GM18873 (cell line): ENCODE data around the gene ZC3H11A.
"Not testable (repeated sequence)": the region's sequence is repeated elsewhere in the genome, so short reads cannot be mapped to it uniquely, and the experiment has no call there.

Source experiments
- ATAC-seq: cut with Tn5 transposase; IDR thresholded peaks from one replicate; pipeline ENCODE4 v1.9.1; 2021; ENCODE audit warnings: mild to moderate bottlenecking, moderate library complexity, moderate number of reproducible peaks; ENCODE audit not compliant: unreplicated experiment, low FRiP score

The ZC3H11A gene

DNA sequence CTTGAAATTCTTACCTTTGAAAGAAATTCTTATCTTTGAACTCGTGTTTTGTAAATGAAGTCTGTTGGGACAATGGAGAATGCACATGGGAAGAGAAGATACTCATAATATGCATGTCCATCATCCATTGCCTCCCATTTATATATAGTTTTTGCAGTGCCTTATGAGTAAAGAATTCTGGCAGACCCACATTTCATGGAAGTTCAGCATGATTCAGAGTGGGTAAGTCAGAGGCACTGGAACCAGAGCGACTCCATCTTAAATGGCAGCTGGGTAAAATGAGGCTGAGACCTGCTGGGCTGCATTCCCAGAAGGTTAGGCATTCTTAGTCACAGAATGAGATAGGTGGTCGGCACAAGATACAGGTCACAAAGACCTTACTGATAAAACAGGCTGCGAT is 16.6 kb upstream of the ZC3H11A start:
- ATAC-seq, result no peak

DNA sequence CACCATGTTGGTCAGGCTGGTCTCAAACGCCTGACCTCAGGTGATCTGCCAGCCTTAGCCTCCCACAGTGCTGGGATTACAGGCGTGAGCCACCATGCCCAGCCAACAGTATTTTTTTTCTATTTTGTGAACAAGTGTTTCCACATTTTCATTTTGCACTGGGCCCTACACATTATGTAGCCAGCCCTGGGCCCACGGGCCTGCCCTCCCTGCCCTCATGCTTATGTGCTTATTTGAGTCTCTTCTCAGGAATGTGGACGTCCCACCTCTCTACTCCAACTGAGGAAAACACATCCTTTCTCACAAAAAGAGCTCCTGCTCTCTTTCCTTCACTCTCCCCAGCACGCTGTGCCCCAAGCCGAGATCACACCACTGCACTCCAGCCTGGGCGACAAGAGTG is 13.5 kb upstream of the ZC3H11A start:
- ATAC-seq, result no peak

DNA sequence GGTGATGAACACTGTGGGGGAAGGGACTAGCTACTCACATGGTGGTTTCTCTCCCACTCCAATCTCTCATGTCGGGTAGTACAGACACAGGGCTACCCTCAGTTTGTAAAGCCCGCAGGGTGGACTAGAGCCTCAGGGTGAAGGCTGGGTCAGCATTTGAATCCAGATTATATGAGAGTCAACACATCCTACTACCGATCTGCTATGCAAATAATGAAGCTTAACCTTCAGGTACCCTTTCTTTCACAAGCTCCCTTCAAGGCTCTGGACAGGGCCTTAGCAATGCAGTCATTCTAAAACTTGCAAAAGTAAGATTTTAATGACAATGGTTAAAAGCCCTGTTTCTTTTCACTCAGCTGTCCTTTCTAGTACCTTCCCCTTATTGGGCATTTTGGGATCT is 5.5 kb upstream of the ZC3H11A start:
- ATAC-seq, result no peak

DNA sequence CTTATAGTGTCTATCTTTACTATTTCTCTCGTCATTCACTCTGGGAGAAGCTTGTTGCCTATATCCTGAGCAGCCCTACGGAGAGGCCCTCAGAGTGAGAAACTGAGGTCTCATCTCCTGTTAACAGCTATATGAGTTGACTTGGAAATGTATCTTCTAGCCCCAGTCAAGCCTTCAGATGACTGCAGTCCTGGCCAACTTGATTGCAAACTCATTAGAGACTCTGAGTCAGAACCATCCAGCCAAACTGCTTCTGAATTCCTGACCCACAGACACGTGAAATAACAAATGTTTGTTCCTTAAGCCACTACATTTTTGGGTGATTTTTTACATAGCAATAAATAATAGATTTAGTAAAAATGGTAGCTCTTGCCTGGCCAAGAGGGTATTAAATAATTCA is 3.9 kb upstream of the ZC3H11A start:
- no peak for ATAC-seq

DNA sequence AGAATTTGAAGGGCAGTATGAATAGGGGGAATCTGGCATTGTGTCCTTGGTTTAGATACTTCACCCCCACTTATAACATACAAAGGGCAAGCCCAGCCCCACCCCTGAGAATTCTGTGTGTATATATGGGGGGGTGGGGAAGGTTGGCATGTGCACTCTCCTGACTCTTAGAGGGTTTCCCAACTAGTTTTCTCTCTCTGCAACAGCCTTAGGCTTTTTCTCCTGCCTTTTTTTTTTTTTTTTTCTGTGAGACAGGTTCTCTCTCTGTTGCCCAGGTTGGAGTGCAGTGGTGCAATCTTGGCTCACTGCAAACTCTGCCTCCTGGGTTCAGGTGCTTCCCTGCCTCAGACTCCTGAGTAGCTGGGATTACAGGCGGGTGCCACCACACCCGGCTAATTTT is 2.9 kb upstream of the ZC3H11A start:
- no peak for ATAC-seq

DNA sequence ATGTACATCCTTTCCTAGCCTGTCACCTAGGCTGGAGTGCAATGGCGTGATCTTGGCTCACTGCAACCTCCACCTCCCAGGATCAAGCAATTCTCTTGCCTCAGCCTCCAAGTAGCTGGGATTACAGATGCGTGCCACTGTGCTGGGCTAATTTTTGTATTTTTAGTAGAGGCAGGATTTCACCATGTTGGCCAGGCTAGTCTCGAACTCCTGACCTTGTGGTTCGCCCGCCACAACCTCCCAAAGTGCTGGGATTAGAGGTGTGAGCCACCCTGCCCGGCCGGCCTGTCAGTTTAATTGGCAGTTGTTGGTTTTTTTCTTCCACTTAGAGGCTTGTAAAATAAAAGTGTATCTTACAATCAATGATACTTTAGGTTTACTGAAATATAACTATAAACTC is 1.9 kb upstream of the ZC3H11A start:
- ATAC-seq, result not testable (repeated sequence)

DNA sequence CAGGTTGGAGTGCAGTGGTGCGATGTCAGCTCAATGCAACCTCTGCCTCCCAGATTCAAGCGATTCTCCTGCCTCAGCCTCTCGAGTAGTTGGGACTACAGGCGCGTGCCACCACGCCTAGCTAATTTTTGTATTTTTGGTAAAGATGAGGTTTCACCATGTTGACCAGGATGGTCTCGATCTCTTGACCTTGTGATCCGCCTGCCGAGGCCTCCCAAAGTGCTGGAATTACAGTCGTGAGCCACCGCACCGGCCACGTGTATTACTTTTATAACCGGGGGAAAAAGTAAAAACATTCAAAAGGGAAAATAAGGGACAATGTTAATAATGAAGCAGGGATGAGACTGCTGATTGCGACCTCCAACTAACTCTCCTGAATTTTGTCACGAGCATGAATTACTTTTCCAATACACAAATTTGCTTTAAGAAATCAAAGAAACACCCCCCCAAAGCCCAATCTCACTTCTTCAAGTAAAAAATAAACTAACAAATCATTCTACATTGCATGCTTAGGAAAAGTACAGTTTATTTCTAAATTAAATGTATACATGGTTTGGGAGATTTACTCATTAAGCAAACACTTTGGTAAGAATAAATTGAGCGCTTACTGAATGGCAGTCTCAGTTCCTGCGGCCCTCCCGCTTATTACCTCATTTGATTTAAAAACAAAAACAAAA is 521 bp upstream of the ZC3H11A start:
- no peak for ATAC-seq

DNA sequence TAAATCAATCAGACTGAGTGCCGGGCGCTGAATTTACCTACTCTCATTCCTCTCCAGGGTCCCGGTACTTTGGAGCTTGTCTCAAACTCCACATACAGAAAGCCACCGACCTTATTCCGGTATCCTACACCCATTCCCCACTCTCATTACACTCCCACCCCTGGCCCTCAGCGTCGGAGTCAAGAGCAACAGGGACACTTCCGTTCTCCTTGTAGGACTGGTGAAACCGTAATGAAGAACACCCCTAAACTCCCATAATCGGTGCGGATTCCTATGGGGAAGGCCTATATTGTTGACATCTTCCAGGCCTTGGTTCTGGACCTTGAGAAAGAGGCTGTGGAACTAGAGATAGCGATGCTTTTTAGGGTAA is 798 bp downstream of the ZC3H11A start:
- ATAC-seq, result no peak

DNA sequence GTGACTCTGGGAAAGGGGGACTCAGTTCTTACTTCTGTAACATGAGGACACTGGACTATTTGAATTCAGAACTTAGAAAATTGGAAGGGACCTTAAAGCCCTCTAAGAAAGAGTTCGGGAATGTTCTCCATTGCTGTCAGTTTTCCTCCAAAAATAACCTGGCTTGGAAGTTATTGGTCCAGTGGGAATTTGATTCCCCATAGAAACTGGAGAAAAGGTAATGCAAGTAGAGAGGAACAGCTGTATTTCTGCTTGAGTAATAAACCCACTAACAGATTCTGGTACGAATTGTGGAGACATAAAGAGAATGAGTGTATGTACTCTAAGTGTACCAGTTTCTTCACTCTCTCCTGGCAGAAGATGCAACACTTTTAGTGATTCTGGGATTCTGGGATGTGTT is 1.8 kb downstream of the ZC3H11A start:
- no peak for ATAC-seq

DNA sequence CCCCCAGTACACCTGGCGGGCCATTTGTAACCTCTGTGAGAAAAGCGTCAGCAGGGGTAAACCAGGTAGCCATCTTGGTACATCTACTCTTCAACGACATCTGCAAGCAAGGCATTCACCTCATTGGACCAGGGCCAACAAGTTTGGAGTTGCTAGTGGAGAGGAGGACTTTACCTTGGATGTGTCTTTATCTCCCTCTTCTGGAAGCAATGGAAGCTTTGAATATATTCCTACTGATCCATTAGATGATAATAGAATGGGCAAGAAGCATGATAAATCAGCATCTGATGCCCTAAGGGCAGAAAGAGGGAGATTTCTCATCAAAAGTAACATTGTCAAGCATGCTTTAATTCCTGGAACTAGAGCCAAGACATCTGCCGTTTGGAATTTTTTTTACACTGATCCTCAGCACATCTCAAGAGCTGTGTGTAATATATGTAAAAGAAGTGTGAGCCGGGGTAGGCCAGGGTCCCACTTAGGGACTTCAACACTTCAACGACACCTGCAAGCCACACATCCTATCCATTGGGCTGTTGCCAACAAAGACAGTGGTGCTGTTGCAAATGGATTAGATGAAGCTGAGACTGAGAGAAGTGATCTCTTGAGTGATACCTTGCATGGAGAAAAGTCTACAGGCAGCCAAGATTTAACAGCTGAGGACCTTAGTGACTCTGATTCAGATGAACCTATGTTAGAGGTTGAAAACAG is 2.7 kb downstream of the ZC3H11A start:
- no peak for ATAC-seq

DNA sequence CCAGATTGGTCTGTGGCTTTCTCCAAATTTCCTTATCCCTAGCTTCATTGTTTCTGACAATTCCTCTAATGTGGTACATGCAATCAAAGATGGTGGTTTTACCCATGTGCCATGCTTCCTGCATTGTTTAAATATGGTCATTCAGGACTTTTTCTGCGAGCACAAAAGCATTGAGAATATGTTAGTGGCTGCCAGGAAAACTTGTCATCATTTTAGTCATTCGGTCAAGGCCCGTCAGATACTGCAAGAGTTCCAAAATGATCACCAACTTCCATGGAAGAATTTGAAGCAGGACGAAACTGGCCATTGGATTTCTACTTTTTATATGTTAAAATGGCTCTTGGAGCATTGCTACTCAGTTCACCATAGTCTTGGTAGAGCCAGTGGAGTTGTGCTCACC is 3.7 kb downstream of the ZC3H11A start:
- ATAC-seq, result no peak

DNA sequence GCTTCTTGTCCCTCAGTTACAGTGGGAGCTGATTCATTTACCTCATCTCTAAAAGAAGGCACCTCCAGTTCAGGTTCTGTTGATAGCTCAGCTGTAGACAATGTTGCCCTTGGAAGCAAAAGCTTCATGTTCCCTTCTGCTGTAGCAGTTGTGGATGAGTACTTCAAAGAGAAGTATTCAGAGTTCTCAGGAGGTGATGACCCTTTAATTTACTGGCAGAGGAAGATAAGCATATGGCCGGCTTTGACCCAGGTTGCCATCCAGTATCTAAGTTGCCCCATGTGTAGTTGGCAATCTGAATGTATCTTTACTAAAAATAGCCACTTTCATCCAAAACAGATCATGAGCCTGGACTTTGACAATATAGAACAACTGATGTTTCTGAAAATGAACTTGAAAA is 4.5 kb downstream of the ZC3H11A start:
- ATAC-seq, result no peak

DNA sequence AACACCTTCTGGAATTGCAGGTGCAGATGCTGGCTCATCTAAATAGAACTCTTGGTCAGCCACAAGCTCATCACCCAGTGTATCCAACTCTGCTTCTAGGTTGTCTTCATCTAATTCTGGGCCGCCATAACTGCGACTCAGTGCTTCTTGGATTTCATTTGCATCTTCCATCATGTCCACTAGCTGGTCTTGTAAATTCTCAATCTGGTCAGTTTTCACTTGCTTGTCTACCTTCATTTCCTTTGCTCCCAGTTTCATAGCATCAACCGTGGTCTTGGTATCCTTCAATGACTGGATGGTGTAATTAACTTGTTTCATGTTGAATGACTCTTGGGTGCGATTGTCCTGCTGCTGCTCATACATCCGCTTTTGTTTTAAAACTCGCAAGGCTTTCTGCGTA is 10.3 kb downstream of the ZC3H11A start:
- ATAC-seq, result no peak

DNA sequence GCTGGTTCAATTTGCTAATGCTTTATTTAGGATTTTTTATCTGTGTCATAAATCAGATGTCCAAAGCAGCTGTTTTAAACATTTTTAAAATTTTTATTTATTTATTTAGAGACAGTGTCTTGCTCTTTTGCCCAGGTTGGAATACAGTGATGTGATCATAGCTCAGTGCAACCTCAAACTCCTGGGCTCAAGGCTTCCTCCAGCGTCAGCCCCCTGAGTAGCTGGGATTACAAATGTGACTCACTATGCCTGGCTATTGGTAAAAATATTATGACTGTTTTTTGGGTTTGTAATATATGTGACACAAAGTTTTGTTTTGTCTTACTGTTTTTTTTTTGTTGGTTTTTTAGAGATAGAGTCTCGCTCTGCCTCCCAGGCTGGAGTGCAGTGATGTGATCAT is 11.8 kb downstream of the ZC3H11A start:
- ATAC-seq, result no peak

DNA sequence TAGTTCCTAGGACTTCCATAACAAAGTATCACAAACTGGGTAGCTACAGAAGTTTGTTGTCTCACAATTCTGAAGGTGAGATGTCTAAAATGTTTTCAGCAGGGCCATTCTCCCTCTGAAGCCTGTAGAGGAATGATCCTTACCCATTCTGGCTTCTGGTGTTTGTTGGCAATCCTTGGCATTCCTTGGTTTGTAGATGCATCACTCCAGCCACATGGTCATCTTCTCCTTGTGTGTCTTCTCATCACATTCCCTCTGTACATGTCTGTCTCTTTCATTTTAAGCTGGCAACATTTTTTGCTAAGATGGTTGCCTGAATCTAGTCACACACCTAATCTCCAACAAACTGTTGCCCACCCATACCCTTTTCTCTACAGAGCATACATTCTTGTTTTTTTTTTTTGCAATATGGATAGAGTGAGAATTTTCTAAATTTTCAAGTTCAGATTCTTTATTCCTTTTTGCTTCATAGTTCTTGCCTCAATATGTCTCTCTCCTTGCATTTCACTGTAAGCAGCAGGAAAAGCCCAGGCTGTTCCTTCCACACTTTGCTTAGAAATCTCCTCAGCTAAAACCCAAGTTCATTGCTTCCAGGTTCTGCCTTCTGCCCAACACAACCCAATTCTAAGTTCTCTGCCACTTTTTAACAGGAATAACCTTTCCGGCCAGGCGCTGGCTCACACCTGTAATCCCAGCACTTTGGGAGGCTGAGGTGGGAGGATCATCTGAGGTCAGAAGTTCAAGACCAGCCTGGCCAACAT is 18.3 kb downstream of the ZC3H11A start:
- no peak for ATAC-seq

DNA sequence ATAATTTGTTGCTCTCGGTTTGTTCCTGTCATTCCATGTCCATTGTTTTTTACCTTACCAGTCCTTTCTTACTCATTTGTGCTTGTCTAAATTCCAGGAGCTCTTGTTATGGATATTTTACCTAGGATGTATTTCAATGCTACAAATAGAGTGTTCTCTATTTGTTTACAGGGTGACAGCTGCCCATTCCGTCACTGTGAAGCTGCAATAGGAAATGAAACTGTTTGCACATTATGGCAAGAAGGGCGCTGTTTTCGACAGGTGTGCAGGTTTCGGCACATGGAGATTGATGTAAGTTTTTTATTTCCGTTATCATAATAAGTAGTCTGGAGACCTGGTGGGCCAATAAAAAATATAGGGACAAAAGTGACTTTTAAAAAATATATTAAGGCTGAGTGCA is 23.0 kb downstream of the ZC3H11A start:
- ATAC-seq, result no peak

DNA sequence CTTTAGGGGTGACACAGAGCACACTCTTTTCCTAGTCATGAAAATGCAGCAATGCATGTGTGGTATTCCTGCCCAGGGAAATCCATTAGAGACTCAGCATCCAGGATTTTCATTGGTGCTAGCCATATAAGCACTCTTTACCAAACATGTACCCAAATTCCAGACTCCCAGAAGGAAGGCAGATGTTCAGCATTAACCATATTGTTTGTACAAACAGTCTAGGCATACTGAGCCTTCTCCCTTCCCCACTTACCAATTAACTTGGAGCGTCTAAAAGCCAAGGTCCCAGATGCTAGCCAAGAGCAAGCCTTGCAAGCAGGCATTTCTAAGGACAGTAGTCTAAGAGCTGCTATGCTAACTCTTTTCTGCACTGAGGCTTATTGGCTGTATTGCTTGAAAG is 27.9 kb downstream of the ZC3H11A start:
- no peak for ATAC-seq

DNA sequence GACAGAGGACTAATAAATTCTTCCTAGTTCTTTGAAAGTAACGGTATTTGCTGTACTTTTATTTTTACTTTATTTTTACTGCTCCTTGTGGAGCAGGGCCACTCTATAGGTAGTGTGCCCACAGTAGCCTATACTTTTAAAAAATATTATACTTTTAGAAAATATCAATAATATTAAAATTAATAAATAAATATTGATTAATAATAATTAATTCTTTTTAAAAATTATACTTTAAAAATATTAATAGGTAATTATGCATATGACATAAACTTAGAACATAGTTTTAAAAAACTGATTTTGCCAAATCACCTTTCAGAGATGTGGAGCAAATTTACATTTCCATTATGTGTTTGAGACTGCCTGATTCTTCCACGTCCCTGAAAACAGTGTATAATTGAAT is 30.8 kb downstream of the ZC3H11A start:
- ATAC-seq, result no peak

DNA sequence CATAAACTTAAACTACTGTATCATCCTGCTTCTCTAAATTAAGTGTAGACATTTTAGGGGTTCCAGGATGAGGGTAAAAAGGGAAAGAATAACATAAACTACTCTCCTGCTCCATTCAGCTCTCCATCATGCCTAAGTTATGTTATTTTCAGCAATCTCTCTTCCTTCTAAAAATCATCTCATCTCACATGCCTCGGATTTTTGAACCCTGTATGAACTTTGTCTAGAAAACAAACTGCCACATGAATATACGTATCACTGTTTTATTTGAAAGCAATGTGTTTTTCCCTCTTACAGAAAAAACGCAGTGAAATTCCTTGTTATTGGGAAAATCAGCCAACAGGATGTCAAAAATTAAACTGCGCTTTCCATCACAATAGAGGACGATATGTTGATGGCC is 32.6 kb downstream of the ZC3H11A start:
- no peak for ATAC-seq

DNA sequence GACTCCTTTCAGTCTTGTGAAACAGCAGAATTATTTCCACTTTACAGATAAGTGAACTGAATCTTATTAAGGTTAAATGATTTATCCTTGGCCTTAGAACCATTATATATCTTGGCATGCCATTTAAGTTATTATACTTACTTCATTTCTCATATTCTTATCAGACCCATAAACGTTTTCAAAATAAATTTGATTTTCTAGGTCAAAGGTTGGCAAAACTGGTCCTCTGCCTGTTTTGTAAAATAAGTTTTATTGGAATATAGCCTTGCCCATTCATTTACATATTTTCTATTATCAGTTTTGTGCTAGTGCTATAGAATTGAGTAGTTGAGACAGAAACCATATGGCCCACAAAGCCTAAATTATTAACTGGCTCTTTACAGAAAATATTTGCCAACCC is 33.1 kb downstream of the ZC3H11A start:
- no peak for ATAC-seq

DNA sequence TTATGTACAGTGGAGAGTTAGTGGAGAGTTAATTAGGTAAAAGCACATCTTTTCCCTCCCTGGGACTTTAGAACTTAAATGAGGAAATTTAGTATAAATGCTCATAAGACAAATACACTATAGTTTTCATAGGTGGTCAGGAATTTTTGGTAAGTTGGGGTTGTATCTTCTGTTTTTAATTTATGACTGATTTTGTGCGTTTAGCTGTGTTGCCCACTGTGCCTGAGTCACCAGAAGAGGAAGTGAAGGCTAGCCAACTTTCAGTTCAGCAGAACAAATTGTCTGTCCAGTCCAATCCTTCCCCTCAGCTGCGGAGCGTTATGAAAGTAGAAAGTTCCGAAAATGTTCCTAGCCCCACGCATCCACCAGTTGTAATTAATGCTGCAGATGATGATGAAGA is 33.8 kb downstream of the ZC3H11A start:
- not testable (repeated sequence) for ATAC-seq

DNA sequence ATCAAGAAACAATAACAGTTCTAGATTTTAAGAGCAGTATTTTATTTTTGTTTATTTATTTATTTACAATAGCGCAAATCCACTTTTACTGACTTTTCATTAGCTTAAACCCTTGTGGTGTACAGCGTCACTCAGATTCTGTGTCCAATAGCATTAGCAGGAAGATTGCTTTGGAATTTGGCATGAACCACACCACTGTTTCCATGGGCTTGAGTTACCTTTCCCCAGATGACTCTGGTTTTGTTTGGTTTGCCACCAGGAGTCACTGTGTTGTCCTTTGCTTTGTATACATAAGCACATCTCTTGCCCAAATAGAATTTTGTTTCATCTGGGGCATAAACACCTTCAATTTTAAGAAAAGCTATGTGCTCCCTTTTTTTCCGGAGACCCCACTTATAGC is 40.1 kb downstream of the ZC3H11A start:
- no peak for ATAC-seq
